GM23248 (cell line): Measurements from ENCODE around the gene CCDC180.

Experiments used
- EZH2 ChIP-seq: fragments of 200-600 bp; sonication (generic); IDR thresholded peaks from 2 replicates; pipeline ENCODE4 v1.6.1; 2018; ENCODE audit warnings: antibody characterized with exemption, mild to moderate bottlenecking; ENCODE audit not compliant: insufficient read depth, poor library complexity, severe bottlenecking
- EZH2phosphoT487 ChIP-seq: fragments of 200-600 bp; sonication (generic); IDR thresholded peaks from 2 replicates; pipeline ENCODE4 v1.6.1; 2018; ENCODE audit warnings: antibody characterized with exemption, moderate library complexity, mild to moderate bottlenecking, low read depth; ENCODE audit not compliant: insufficient read depth

- TF ChIP-seq EZH2 (no peak), EZH2phosphoT487 (no peak)
Measured at GRCh38 chr9:97321691-97322090, 14.2 kb downstream of the CCDC180 start.
